Gastrocnemius medialis (tissue), 4 donors: ENCODE measurements around the gene LPIN3. TPM values are rescaled to one million over a fixed set of nuclear protein-coding genes. Genes with fewer than 3 reads are reported as not detected.

Experiments
- ATAC-seq, 2 donors: fragments of 150-250 bp; one replicate each; pipeline ENCODE4 v1.9.1; 2016
- DNase-seq, 2 donors: peaks; one replicate each; pipeline ENCODE4 v3.0.0-alpha.2; 2019
- H3K27ac ChIP-seq, 4 donors: fragments of 200-600 bp; sonication (generic); 1 replicate in 1 of 4; 2 replicates in 3 of 4; pipeline ENCODE4 v1.5.1; 2016 to 2018; ENCODE audit warnings: mild to moderate bottlenecking in 2 of 4, moderate library complexity in 1 of 4
- H3K27me3 ChIP-seq, 3 donors: fragments of 200-600 bp; sonication (generic) in 2 of 3; 1 replicate in 1 of 3; 2 replicates in 2 of 3; pipeline versions ENCODE4 v1.5.1 to v1.6.0; 2016 to 2019; ENCODE audit warnings: mild to moderate bottlenecking in 1 of 3, moderate library complexity in 1 of 3
- H3K36me3 ChIP-seq, 2 donors: fragments of 200-600 bp; sonication (generic) in 1 of 2; one replicate each; pipeline ENCODE4 v1.5.1; 2017 to 2018
- H3K4me1 ChIP-seq, 2 donors: fragments of 200-600 bp; sonication (generic) in 1 of 2; one replicate each; pipeline ENCODE4 v1.5.1; 2016 to 2017; ENCODE audit warnings: mild to moderate bottlenecking in 2 of 2
- H3K4me3 ChIP-seq, 4 donors: fragments of 200-600 bp; sonication (generic) in 3 of 4; 1 replicate in 1 of 4; 2 replicates in 3 of 4; pipeline ENCODE4 v1.5.1; 2016 to 2019; ENCODE audit warnings: mild to moderate bottlenecking in 2 of 4
- H3K9me3 ChIP-seq, 3 donors: fragments of 200-600 bp; sonication (generic) in 2 of 3; 1 replicate in 1 of 3; 2 replicates in 2 of 3; pipeline ENCODE4 v1.5.1; 2016 to 2019
- POLR2A ChIP-seq, 2 donors: fragments of 450-650 bp; IDR thresholded peaks; one replicate each; pipeline ENCODE4 v1.6.1; 2017; ENCODE audit warnings: antibody characterized with exemption in 2 of 2, mild to moderate bottlenecking in 2 of 2, moderate library complexity in 2 of 2
- in situ Hi-C, 4 donors: fragments of 200-750 bp; cut with MboI; loops; one replicate each; pipeline versions ENCODE4 v1.15.0 to v1.8.0; 2017; ENCODE audit warnings: low sequenced_read_pairs in 4 of 4
- intact Hi-C: fragments of 100-400 bp; cut with DNase I; formaldehyde crosslinking; loops from one replicate; pipeline ENCODE4 v1.15.1; 2023; ENCODE audit warnings: low total_unique reads
- total RNA-seq, 4 donors: library from RNA; depleted of rRNA; stranded (reverse); fragments of >200 nt; gene quantifications; one replicate each; pipeline versions ENCODE4 v1.1.0 to v1.2.3, GENCODE V29; 2016
- TF ChIP-seq, protein P1 (sequence below), 5 experiments: fragments of 450-650 bp in 3 of 5; fragments of 200-600 bp in 2 of 5; sonication (generic) in 2 of 5; IDR thresholded peaks in 4 of 5; conservative IDR thresholded peaks in 1 of 5; 1 replicate in 4 of 5; 2 replicates in 1 of 5; pipeline ENCODE4 v1.5.1; 2016 to 2019; ENCODE audit warnings: antibody characterized with exemption in 5 of 5, mild to moderate bottlenecking in 3 of 5, moderate library complexity in 3 of 5

LPIN3 gene
- total RNA-seq, 4 donors from 2014 or later = 0.56 to 2.4 (median 1.1) TPM

DNA sequence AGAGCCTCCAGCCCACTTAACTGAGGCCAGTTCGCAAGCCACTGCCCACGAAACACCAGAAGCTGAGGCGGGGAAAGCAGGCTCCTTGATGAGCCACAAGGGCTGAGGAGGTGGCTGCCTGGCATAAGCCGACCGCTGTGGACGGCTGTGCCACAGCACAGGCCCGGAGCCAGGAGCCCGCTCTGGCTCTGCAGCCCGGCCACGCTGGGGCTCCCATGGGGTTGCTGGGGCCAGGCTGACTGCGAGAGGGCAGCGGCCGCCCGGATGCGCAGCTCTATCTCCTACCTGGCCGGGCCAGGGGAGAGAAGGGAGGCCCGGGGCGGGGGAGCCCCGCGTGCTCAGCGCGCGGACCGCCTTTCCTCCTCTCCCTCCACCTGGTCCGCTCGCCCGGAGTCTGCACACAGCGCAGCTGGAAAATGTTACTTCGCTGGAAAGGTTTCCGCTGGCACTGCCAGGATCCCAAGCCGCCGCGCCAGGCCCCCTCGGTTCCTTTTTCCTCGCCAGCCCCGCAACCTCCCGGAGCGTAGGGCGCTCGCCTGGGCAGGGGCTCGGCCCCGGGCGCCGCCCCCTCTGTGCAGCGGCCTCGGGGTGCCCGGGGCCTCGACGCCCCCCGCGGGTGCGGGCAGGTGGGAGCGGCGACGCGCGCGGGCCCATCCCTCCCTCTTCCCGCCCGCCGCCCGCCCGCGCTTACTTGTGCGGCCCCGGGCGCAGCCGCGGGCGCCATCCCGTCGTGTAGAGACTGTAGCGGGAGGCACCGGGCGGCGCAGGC is 25.3 kb downstream of the LPIN3 start:
- Histone ChIP-seq H3K4me1 (peaks cover 4 to 9% of the 10 kb centered on the region in 2 donors), H3K4me3 (peak overlapping the region in 3 of 4 donors; percentile 35 to 44 (median 39)), H3K36me3 (no peaks in the 10 kb centered on the region), H3K9me3 (no peaks in the 10 kb centered on the region), H3K27ac (no peak overlapping the region), H3K27me3 (peaks cover 23 to 31% (median 23%) of the 10 kb centered on the region in 3 donors)
- intact Hi-C loops = no loop called here
- no peak for ATAC-seq
- in situ Hi-C loops = no loop called here
- TF ChIP-seq, protein P1, sequence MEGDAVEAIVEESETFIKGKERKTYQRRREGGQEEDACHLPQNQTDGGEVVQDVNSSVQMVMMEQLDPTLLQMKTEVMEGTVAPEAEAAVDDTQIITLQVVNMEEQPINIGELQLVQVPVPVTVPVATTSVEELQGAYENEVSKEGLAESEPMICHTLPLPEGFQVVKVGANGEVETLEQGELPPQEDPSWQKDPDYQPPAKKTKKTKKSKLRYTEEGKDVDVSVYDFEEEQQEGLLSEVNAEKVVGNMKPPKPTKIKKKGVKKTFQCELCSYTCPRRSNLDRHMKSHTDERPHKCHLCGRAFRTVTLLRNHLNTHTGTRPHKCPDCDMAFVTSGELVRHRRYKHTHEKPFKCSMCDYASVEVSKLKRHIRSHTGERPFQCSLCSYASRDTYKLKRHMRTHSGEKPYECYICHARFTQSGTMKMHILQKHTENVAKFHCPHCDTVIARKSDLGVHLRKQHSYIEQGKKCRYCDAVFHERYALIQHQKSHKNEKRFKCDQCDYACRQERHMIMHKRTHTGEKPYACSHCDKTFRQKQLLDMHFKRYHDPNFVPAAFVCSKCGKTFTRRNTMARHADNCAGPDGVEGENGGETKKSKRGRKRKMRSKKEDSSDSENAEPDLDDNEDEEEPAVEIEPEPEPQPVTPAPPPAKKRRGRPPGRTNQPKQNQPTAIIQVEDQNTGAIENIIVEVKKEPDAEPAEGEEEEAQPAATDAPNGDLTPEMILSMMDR (IDR thresholded peaks at IDR 0.05 in 4 of 5, conservative IDR thresholded peaks at IDR 0.05 in 1 of 5) = no peak
- TF ChIP-seq POLR2A (IDR thresholded peaks at IDR 0.05) = no peak
- no peak for DNase-seq

DNA sequence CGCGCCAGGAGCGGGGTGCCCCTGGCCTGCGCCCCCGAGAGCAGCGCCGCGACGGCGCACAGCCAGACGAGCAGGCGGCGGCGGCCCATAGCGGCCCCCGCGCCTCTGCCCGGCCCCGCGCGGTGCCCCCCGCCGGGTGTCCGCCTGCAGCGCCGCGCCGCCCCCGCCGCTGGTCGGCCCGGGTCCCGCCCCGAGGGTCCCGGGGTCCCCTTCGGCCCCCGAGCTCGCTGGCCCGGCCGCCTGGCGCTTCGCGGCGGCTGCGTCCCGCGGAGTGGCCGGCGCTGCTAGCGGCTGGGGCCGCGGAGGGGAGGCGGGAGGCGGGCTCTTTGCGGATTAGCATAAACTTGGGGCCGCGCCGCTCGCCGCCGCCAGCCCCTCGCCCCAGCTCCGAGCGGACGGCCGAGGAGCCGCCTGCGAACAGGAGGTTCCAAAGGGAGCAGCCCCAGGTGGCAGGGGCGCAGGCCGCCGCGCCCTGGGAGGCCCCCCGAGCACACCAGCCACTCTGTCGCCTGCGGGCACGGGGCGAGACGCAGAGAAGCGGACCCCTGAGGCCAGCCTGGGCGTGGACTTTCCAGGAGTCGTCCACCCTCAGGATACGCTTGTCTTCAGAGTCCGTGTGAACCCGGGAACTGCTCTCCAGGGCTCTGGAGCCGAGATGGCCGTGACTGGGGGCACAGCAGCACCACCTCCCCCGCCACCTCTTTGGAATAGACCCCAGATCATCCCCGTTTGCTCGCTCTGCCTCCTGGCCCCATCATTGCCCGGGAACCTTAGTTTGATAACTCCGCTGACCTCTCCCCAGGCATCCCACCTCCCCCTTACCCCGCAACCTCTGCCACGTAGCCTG is 26.1 kb downstream of the LPIN3 start, which contains the start of gene EMILIN3:
EMILIN3 (minus strand) TSS at position 273 of the 847 bp plus-strand sequence; CDS start at position 89, 184 bp downstream.
- H3K27ac ChIP-seq = no peak within 1 kb of the TSS
- peaks cover 23 to 31% (median 23%) of the 10 kb centered on the region in 3 donors for H3K27me3 ChIP-seq
- intact Hi-C loops = no loop called here
- in situ Hi-C loops = no loop called here
- no peaks in the 10 kb centered on the region for H3K9me3 ChIP-seq
- ATAC-seq = no peak
- TF ChIP-seq POLR2A (IDR thresholded peaks at IDR 0.05) = no peak
- TF ChIP-seq, protein P1 (IDR thresholded peaks at IDR 0.05 in 4 of 5, conservative IDR thresholded peaks at IDR 0.05 in 1 of 5) = no peak
- no peak for DNase-seq
- H3K4me3 ChIP-seq = peak within 1 kb of the TSS in 3 of 4 donors; percentile 35 to 44 (median 39)
- peaks cover 4% of the 10 kb centered on the region in 2 donors for H3K4me1 ChIP-seq
- H3K36me3 ChIP-seq = no peaks in the 10 kb centered on the region

DNA sequence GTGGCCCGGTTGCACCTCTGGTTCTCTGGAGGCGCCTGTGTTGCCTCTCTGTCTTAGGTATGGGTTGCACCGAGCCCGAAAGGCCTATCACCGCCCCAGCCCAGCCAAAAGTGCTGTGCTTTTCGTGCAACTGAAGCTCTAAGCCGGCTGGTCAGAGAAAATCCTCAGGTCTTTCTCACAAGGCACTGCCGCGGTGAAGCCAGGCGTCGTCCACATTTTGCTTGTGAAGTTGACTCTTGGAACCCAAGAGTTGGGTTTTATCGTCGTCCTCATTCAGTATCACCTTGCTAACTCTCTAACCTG is 26.7 kb downstream of the LPIN3 start:
- no peaks in the 10 kb centered on the region for H3K36me3 ChIP-seq
- peaks cover 0 to 4% of the 10 kb centered on the region in 2 donors for H3K4me1 ChIP-seq
- H3K9me3 ChIP-seq = no peaks in the 10 kb centered on the region
- ATAC-seq (no peak), DNase-seq (no peak)
- intact Hi-C loops = no loop called here
- in situ Hi-C loops = no loop called here
- H3K27me3 ChIP-seq = peaks cover 23 to 31% (median 23%) of the 10 kb centered on the region in 3 donors
- TF ChIP-seq, protein P1 (IDR thresholded peaks at IDR 0.05 in 4 of 5, conservative IDR thresholded peaks at IDR 0.05 in 1 of 5) = no peak
- TF ChIP-seq POLR2A (IDR thresholded peaks at IDR 0.05) = no peak
- no peak overlapping the region for H3K4me3 ChIP-seq
- H3K27ac ChIP-seq = no peak overlapping the region

DNA sequence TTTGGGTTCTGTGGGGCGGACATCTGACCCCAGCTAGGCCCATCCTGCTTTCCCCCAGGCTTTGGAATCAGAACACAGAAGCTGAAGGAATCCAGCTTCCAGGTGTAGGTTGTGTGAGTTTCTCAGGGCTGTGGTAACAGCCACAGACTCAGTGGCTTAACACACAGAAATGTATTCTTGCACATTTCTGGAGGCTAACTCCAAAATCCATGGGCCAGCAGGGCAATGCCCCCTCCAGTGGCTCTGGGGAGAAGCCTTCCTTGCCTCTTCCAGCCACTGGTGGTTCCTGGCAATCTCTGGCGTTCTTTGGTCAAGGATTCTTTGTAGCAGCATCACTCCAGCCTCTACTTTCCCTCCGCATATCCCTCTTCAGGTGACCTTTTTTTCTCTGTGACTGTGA is 27.3 kb downstream of the LPIN3 start:
- Histone ChIP-seq H3K27ac (no peak overlapping the region), H3K4me3 (no peak overlapping the region), H3K36me3 (no peaks in the 10 kb centered on the region), H3K9me3 (no peaks in the 10 kb centered on the region), H3K27me3 (peaks cover 23 to 31% (median 23%) of the 10 kb centered on the region in 3 donors), H3K4me1 (peaks cover 0 to 4% of the 10 kb centered on the region in 2 donors)
- DNase-seq = no peak
- intact Hi-C loops = no loop called here
- no peak for ATAC-seq
- TF ChIP-seq, protein P1 (IDR thresholded peaks at IDR 0.05 in 4 of 5, conservative IDR thresholded peaks at IDR 0.05 in 1 of 5) = no peak
- no peak for TF ChIP-seq POLR2A (IDR thresholded peaks at IDR 0.05)
- in situ Hi-C loops = no loop called here
